Activated gamma-delta T cell treated with Interleukin-2 at 50 U/mL for 16 hours (primary cell): ENCODE results near the gene GSTP1.
"Not testable (repeated sequence)": the region's sequence is repeated elsewhere in the genome, so short reads cannot be mapped to it uniquely, and the experiment has no call there.

Source experiments
- DNase-seq: peaks from one replicate; pipeline ENCODE4 v3.0.0-alpha.2; 2020

The GSTP1 gene

DNA sequence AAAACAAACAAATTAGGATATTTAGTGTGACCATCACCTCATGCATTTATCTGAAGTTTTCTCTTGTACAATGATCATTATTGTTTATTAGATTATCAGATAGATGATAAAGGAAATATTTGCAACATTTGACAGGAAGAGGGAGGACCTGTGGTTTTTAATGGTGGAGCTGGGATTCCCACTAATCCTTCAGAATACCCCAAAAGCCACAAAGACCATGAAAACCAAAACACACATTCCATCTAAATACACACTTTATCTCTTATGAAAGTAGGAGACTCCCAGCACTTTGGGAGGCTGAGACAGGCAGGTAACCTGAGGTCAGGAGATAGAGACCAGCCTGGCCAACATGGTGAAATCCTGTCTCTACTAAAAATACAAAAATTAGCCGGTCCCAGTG lies 15.5 kb downstream of the GSTP1 start:
- DNase-seq: no peak

DNA sequence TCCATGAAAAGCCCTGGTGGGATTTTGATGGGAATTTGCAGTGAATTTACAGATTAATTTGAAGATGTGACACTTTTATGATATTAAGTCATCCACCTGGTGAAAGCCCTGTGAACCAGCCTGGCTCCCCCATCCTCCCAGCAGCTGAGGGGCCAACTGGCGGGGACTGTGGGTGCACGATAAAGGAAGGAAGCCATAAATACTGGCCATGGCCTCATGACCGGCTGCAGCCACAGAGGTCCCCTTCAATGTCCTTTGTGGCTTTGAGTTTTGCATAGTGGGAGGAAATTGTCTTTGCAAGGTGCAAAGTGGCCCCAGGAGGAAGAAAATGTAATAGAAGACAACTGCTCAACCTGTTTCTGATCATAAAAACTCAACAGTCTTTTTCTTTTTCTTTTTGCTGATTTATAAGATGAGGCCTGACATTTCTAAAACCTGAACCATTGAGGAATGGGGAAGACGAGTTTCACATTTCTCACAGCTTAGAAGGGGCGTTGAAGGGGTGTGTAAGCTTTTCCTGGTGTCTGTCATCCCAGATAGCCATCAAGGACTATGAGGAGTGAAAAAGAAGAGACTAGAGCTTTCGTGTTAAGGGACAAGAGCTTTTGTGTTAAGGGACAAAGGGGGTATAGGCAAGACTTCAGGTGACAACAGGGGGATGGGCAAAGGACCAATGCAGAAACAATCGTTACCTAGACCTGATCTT lies 16.9 kb downstream of the GSTP1 start:
- no peak for DNase-seq

DNA sequence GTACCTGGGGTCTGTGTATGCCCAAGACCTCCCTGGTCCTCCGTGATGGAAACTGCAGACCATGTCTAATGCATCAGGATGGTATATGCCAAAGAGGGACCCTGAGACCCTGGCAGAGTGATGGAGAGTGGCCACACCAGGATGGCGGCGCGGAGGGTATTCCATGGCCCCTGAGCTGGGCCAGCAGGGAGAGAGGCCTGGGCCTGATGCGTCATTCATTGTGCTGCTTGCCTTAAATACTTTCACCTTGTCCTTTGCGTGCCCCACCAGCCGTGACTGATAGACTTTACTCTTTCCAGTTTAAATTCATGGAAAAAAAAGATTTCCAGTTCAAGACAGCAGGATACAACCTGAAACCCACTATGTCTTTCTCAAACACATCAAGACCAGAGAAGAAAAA lies 17.5 kb downstream of the GSTP1 start:
- DNase-seq: no peak

DNA sequence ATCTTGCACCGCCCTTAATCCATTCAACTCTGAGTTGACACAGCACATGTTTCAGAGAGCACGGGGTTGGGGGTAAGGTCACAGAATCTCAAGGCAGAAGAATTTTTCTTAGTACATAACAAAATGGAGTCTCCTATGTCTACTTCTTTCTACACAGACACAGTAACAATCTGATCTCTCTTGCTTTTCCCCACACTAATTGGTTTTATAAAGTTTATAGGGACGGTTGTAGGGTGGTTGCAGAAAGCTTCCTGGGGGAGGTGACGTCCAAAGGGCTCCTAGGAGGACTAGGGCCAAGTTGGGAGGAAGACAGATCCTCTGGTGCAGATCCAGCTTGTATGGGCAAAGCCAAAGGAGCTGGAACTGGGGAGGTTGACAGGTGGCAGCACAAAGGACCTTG lies 20.5 kb downstream of the GSTP1 start:
- not testable (repeated sequence) for DNase-seq

DNA sequence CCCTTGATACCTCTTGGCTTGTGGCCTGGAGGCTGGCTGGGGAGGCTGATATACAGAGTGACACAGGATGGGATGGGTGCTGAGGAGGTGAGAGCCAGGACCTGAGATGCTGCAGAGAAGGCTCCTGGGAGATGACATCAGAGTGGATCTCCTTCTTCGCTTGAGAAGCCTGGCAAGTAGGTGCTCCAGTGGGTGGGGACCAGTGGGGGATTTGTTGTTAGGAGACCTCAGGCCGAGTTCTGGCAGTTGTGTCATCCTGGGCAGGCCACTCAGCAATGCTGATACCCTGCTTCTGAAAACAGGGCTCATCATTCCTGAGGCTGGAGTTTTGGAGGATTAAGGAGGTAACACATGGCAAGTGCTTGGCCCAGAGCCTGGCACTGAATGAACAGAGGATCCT lies 21.2 kb downstream of the GSTP1 start:
- DNase-seq: no peak

DNA sequence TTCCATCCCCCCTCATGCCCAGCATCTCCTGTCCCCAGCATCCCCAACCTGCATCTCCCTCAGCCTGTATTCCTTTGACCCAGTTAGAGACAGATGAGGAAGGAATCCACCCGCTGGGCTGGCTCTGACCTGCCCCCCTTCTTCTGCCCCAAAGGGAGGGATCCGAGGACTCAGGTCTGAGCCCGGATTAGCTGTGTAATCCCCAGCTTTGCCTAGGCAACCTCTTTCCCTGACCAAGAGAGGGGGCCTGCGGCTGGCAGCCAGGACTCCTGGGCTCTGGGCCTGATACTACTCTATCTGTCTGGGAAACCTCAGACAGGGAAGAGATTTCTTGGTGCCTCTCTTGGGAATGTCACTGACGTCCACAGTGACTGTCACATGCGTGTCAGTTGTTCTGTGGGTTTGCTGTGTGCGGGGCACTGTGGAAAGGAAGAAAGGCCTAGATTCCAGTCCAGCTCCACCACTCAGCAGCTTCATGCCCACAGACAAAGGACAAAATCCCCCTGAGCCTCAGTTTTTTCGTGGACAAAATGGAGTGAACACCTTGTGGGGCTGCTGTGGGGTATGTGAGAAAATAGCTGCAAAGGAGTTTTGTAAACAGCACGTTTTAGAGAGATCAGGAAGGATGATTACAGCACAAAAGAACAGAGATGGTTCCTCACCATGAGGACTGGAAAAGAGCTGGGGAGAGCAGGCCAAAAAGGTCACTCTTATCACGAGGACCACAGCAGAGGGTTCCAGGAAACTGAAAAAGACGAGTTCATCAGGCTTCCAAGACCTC lies 21.8 kb downstream of the GSTP1 start:
- DNase-seq: no peak

DNA sequence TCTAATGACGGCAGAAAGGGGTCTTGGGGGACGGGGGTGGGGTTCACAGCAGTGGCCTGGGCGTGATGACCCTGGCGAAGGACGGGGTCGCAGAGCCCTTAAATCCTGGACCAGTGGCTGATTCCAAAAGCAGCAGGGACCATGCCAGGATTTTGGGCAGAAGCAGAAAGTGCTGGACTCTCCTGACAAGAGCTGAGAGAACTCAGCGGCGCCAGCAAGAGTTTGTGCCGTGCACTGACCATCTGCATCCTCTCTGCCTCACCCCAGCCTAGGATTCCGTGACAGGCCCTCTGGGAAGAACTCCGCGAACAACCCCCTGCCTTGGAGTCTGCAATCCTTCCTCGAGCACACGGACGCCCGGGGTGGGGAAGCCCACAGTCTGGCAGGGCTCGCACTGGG lies 22.5 kb downstream of the GSTP1 start:
- DNase-seq: no peak

DNA sequence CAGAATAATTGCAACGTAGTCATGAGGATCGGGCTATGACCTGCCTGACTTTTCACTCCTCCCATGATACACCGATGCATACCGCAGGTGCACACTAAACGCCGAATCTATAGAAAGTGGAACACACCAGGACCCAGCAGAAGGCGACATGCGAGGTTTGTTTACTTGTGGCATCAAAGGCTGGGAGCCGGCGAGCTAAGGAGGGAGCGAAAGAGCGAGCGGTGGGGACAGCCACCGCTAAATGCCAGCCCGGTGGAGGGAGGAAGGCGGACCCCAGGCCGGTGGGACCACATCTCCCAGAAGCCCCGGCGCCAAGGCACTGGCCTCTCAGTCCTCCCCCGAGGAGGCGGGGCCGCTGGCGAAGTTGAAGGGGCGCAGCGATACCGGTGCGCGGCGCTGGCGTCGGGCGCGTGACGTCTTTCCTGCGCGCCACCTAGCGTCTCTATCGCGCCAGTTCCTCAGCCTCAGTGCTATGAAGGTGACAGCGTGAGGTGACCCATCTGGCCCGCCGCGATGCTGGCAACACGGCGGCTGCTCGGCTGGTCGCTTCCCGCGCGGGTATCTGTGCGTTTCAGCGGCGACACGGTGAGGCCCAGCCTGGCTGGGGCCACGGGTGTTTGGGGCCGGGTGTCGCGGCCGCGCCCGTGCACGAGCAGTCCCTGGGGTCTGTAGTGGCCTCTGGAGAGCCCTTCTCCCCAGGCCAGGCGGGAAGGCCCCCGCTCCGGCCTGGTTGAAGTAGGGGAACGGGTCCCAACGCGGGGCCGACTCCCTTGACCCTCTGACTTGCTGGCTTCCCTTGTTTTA lies 23.1 kb downstream of the GSTP1 start, which contains the start of gene NDUFV1:
TSS of gene NDUFV1 (plus strand) at position 445 of the 804 bp plus-strand sequence. CDS start at position 514, 69 bp downstream.
- DNase-seq: peak; percentile 96

DNA sequence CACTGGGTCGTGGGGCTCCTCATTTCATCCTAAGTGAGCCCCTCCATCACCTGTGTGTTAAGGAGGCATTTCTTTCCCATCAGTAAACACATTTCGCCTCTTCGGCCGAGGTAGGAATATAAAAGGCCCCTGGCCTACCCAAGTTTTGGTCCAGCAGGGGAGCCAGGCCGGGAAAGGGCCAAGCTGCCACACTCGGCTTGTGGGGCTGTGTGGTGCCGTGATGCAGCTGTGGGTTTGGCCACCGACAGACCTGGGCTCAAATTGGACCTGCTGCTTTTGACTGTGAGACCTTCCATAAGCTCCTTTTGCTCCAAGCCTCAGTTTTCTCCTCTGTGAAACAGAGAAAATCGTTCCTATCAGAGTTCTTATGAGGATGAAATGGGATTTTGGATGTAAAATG lies 23.9 kb downstream of the GSTP1 start:
- DNase-seq: no peak

DNA sequence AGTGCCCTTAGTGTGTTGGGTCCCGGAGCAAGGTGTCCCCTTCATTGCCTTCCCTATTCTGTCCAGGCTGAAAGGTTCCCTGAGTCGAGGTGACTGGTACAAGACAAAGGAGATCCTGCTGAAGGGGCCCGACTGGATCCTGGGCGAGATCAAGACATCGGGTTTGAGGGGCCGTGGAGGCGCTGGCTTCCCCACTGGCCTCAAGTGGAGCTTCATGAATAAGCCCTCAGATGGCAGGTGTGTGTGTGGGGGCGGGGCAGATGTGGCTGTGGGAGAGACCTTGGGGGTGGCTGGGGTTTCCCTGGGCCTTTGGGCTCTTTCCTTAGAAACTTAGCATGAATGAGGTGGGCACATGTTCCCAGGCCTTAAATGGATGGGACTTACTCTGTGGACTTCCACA lies 24.9 kb downstream of the GSTP1 start:
- DNase-seq: no peak

DNA sequence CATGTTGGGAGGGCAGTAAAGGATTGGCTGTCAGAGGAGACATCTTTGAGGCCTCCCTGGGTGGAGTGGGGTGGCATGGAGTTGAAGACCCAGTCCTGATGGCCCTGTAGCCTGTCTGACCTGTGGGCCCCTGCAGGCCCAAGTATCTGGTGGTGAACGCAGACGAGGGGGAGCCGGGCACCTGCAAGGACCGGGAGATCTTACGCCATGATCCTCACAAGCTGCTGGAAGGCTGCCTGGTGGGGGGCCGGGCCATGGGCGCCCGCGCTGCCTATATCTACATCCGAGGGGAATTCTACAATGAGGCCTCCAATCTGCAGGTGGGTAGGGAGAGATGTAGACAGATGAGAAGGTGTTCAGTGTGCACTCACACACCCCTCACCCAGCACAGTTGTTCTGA lies 25.7 kb downstream of the GSTP1 start:
- no peak for DNase-seq

DNA sequence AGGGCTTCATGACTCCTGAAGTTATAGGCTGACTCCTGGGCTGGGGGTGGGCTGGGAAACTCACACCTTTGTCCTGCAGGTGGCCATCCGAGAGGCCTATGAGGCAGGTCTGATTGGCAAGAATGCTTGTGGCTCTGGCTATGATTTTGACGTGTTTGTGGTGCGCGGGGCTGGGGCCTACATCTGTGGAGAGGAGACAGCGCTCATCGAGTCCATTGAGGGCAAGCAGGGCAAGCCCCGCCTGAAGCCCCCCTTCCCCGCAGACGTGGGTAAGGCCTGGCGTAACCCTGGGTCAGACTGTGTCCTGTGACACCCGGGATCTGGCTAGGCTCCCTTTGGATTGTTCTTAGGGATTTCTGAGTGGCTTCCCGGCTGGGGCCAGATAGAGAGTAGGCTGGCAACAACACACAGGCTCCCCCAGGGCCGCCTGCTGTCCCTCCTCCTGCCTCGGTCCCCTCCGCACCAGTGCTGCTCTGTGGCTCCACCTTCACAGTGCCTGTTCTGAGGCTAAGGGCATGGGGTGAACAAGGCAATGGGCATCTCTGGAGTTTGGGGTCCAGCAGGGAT lies 26.8 kb downstream of the GSTP1 start:
- no peak for DNase-seq

DNA sequence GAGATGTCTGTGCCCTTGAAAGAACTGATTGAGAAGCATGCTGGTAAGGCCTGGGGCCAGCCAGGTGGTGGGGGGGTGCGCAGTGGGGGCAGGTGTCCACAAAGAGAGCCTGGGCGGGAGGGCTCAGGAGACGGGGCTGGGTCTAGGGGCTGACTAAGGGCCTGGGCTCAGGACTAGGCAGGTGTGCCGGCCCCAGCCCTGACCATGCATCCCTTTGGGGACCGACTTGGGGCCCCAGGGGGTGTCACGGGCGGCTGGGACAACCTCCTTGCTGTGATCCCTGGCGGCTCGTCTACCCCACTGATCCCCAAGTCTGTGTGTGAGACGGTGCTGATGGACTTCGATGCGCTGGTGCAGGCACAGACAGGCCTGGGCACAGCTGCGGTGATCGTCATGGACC lies 27.6 kb downstream of the GSTP1 start:
- DNase-seq: no peak

DNA sequence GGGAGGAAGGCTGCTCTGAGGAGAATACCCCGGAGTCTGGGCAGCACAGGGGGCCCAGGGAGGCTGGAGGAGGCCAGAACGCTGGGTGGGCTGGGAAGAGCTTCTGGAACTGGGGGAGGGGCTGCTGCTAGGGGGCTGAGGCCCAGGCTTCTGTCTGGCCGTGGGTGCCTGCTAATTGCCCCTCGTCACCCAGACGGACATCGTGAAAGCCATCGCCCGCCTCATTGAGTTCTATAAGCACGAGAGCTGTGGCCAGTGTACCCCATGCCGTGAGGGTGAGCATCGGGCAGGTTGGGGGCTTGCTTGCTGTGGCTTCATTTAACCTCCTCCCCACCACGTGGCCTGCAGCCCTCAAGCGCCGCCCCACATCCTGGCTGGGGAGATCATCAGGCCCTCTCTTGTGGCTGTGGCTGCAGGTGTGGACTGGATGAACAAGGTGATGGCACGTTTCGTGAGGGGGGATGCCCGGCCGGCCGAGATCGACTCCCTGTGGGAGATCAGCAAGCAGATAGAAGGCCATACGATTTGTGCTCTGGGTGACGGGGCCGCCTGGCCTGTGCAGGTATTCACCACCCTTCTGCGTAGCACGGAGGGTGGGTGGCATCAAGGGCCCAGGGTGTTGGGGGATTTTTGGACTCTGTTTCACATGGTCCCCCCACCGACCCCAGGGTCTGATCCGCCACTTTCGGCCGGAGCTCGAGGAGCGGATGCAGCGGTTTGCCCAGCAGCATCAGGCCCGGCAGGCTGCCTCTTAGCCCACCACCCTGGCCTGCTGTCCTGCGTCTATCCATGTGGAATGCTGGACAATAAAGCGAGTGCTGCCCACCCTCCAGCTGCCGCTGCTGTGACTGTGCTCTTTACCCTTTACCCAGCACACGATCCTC lies 28.3 kb downstream of the GSTP1 start:
- DNase-seq: no peak

DNA sequence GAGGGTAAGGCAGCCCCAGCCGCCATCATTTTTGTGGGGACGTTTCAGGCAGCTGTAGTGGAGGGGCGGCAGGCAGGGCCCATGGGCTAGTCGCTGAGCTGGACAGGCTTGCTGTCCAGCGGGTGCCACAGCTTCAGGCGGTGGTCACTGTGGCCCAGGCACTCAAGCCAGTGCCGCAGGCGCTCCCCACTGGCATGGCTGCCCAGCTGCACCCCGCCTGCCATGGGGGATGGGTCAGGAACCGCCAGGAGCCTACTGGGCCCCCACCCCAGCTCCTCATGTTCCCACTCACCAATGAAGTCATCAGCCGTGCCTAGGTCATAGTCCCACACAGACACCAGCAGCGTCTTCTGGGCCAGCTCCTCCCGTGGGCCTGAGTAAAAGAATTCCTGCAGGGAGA lies 29.1 kb downstream of the GSTP1 start:
- no peak for DNase-seq

DNA sequence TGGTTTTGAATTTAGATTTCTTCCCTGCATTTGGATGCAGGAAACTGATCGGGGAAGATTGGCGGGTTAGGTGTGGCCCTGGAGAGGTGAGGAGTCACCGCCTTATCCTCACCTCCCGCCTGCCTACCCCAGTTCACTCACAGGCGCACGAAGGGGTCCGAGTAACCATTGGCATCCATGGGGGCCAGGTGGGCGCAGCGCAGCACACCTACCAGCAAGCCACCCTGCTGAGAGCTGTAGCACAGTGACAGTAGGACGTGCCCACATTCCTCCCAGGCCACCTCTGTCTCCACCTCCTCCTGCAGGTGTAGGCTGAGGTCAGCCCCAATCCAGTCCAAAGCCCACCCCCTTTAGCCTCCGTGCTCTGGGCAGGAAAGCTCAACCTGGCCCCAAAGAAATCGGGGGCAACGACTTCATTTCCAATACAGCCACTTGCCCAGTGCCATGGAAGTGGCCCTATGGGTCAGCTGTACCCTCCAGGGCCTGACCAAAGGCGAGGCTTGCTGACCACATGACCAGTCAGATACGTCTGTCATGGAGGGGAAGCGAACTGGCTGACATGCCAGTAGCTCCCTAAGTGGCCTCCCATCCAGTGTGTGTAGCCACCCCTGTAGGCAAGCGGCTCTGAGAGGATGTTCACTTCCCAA lies 29.8 kb downstream of the GSTP1 start:
- no peak for DNase-seq

DNA sequence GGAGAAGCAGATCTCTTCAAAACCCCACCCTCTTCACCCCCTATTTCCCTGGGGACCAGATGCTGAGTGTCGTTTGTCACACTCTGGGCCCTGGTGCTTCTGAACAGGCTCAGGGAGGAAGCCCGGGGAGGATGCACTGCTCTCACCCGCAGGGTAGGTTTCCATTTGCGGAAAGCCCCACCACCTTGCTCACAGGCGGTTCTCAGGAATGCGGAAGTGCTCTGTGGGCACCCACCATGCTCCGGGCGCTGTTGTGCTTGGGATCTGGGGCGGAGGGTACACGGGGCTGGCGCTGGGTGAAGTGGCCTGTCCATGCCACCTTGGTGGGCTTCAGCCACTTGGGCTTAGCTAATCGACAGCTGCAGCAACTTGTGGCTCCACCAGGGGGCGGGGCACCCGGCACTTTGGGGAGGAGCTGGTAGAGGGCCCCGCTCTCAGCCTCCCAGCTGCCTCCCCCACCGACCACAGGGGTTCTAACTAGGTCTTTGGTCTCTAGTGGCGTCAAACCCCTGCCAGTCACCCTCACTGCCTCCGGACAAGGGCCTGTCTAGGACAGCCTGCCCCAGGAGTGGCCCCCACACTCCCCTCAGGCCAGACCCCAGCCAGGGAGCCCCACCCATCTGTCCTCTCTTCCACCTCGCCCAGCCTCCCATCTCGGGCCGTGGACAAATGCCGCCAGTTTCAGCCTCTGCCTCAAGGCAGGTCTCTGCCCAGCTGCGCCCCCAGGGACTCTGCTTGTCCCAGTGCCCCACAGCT lies 30.5 kb downstream of the GSTP1 start:
- peak; percentile 84 for DNase-seq

DNA sequence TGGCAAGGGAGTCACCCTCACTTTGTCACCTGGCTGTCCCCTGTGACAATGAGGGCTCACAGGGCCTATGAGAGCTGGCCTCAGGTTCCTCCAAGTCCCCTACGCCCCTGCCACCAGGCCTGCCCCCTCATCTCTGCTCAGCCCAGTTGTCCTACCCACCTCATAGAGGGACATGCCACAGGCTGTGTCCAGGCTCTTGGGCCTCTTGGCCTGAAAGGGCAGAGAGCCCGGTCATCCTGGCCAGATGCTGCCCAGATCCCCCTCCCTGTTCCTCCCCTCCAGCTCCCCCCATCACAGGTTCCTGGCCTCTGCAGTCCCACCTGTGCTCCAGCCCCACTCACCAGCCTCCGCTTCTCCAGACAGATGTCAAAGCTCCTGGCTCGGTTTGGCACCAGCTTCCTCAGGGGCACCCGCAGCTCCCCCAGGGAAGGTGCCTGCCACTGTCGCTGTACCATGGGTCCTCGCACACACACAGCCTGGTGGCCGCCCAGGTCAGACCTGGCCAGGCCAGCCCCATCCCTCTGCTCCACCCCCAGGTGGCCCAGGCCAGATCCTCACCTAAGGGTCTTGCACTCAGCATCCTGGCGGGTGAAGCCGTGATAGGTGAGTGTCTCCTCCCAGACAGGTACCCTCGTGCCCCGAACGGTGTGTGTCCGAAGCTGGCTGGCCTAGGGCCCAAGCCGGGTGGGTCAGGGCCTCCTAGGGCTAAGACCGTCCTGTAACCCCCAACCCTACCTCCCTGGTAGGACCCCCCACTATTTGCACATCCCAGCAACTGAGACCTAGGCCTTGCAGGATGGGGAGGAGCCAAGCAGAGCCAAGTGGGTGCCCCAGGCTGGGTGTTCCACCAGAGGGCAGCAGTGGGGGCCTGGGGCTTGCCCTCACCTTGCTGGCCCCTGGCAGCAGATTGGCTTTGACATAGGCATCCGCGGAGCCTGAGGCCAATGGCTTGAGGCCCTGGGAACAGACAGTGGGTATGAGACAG lies 31.4 kb downstream of the GSTP1 start:
- no peak for DNase-seq

DNA sequence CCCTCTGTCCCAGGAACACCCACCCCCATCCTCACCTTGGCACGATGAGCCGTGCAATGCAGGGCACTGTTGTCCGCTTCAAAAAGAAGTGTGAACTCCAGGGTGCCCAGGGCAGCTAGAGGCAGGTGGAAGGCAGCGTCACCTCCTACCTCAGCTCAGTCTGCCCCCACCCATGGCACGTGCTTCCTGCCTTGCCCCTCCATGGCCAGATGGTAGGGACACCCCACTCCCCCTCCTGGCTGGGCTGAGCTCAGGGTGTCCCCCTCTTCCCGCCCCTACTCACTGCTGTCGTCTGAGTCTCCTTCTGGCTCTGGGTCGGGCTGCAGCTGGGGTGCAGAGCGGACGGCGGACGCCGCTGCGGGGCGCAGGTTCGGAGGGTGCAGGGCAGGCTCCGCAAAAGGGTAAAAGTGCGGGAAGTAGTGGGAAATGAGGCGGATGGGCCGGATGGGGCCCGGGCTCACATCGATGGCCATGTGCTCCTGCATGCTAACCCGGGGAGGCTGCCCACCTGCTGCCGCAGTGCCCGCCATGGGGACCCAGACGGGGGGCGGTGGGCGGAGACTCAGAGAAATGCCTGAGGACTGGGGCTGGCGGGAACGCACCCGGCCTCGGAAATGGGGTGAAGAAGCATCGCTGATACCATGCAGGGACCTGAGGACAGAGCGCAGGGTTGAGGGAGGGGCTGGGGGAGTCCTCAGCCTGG lies 32.3 kb downstream of the GSTP1 start:
- no peak for DNase-seq
